ENCODE data around the gene RYR2.

GRCh38 chr1:237146241-237146640, 104.3 kb downstream of the RYR2 start:
- TF ChIP-seq POLR2AphosphoS5 (IDR thresholded peaks at IDR 0.05), result peak in 2 of 3 donors; percentile 41 to 52
- TF ChIP-seq, protein P1, sequence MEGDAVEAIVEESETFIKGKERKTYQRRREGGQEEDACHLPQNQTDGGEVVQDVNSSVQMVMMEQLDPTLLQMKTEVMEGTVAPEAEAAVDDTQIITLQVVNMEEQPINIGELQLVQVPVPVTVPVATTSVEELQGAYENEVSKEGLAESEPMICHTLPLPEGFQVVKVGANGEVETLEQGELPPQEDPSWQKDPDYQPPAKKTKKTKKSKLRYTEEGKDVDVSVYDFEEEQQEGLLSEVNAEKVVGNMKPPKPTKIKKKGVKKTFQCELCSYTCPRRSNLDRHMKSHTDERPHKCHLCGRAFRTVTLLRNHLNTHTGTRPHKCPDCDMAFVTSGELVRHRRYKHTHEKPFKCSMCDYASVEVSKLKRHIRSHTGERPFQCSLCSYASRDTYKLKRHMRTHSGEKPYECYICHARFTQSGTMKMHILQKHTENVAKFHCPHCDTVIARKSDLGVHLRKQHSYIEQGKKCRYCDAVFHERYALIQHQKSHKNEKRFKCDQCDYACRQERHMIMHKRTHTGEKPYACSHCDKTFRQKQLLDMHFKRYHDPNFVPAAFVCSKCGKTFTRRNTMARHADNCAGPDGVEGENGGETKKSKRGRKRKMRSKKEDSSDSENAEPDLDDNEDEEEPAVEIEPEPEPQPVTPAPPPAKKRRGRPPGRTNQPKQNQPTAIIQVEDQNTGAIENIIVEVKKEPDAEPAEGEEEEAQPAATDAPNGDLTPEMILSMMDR (IDR thresholded peaks at IDR 0.05), result no peak
- TF ChIP-seq EP300 (IDR thresholded peaks at IDR 0.05; ENCODE audit: low read depth), result peak; percentile 44
- TF ChIP-seq POLR2A (IDR thresholded peaks at IDR 0.05), result no peak
